ENCODE results near the gene PTH1R.

DNA sequence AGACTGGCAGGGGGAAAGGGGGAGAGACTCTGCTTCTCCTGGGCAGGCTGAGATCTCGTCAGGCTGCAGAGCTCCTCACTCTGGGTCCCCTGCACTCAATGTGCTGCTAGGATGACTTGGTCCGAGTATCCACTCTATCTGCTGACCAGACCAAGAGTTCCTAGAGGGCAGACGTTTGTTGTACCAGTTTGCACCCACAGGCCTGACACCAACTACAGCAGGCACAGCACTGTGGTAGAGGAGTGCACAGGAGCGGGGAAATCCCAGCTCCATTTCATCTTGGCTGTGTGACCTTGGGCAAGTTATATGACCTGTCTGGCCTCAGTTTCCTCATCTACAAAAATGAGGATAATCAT lies 70.0 kb downstream of the PTH1R start:
- TF ChIP-seq FOXM1 (IDR thresholded peaks at IDR 0.05; ENCODE audit: borderline replicate concordance), result no peak
- no peak for TF ChIP-seq SP1 (IDR thresholded peaks at IDR 0.05)
- no peak for TF ChIP-seq FOXA1 (IDR thresholded peaks at IDR 0.05)
- TF ChIP-seq L3MBTL2 (conservative IDR thresholded peaks at IDR 0.05), result no peak
